GM19395 (cell line): ENCODE results near the gene TYW1B.
"Not testable (repeated sequence)": the region's sequence is repeated elsewhere in the genome, so short reads cannot be mapped to it uniquely, and the experiment has no call there.

ENCODE experiments used
- ATAC-seq: cut with Tn5 transposase; IDR thresholded peaks from one replicate; pipeline ENCODE4 v1.9.1; 2021; ENCODE audit warnings: mild to moderate bottlenecking, moderate library complexity; ENCODE audit not compliant: unreplicated experiment

TYW1B gene

GRCh38 chr7:72827839-72828591, at the start of gene TYW1B:
Gene TYW1B, minus strand, starts transcription at chr7:72828200. Its CDS starts 125 bp downstream, at chr7:72828075.
- peak; percentile 92 for ATAC-seq

- not testable (repeated sequence) for ATAC-seq
Measured at GRCh38 chr7:72867591-72867990, 39.6 kb upstream of the TYW1B start.

GRCh38 chr7:72858846-72859400, 30.9 kb upstream of the TYW1B start:
- not testable (repeated sequence) for ATAC-seq

- not testable (repeated sequence) for ATAC-seq
Measured at GRCh38 chr7:72857925-72858324, 29.9 kb upstream of the TYW1B start.

GRCh38 chr7:72855261-72855660, 27.3 kb upstream of the TYW1B start:
- ATAC-seq, result not testable (repeated sequence)

GRCh38 chr7:72852937-72853336, 24.9 kb upstream of the TYW1B start:
- ATAC-seq, result not testable (repeated sequence)

GRCh38 chr7:72850746-72851145, 22.7 kb upstream of the TYW1B start:
- not testable (repeated sequence) for ATAC-seq

GRCh38 chr7:72844146-72844545, 16.1 kb upstream of the TYW1B start:
- ATAC-seq, result not testable (repeated sequence)

- not testable (repeated sequence) for ATAC-seq
Measured at GRCh38 chr7:72843166-72843565, 15.2 kb upstream of the TYW1B start.

- not testable (repeated sequence) for ATAC-seq
Measured at GRCh38 chr7:72840966-72841511, 13.0 kb upstream of the TYW1B start.

GRCh38 chr7:72838315-72838714, 10.3 kb upstream of the TYW1B start:
- not testable (repeated sequence) for ATAC-seq

- not testable (repeated sequence) for ATAC-seq
Measured at GRCh38 chr7:72837291-72837690, 9.3 kb upstream of the TYW1B start.

GRCh38 chr7:72830567-72830966, 2.6 kb upstream of the TYW1B start:
- not testable (repeated sequence) for ATAC-seq

- peak; percentile 33 for ATAC-seq
Measured at GRCh38 chr7:72829687-72830354, 1.8 kb upstream of the TYW1B start.

GRCh38 chr7:72829291-72829686, 1.3 kb upstream of the TYW1B start:
- ATAC-seq, result peak; percentile 55

- not testable (repeated sequence) for ATAC-seq
Measured at GRCh38 chr7:72823765-72824732, 4.0 kb downstream of the TYW1B start.

GRCh38 chr7:72822497-72822896, 5.5 kb downstream of the TYW1B start:
- not testable (repeated sequence) for ATAC-seq

GRCh38 chr7:72818663-72819361, 9.2 kb downstream of the TYW1B start:
- ATAC-seq, result not testable (repeated sequence)

- ATAC-seq, result not testable (repeated sequence)
Measured at GRCh38 chr7:72817661-72818060, 10.3 kb downstream of the TYW1B start.
